ENCODE results near the gene LELP1. TPM values are rescaled to one million over a fixed set of nuclear protein-coding genes. Genes with fewer than 3 reads are reported as not detected.

Gene LELP1
- total RNA-seq, 1 donor from 2014 or later: not detected

Other genes with a start within 250 kb of the LELP1 start
- not detected in 2 replicates for gene SPRR4, start 232.8 kb upstream of the LELP1 start, total RNA-seq
- not detected in 2 replicates for gene SPRR1A, start 219.3 kb upstream of the LELP1 start, total RNA-seq
- not detected in 2 replicates for gene SPRR3, start 201.7 kb upstream of the LELP1 start, total RNA-seq
- gene SPRR1B, start 172.2 kb upstream of the LELP1 start, total RNA-seq: not detected in 2 replicates
- gene SPRR2D, start 162.3 kb upstream of the LELP1 start, total RNA-seq: not detected in 2 replicates
- not detected in 2 replicates for gene SPRR2A, start 145.9 kb upstream of the LELP1 start, total RNA-seq
- gene SPRR2B, start 131.8 kb upstream of the LELP1 start, total RNA-seq: not detected in 2 replicates
- gene SPRR2E, start 108.9 kb upstream of the LELP1 start, total RNA-seq: not detected in 2 replicates
- not detected in 2 replicates for gene SPRR2F, start 89.9 kb upstream of the LELP1 start, total RNA-seq
- not detected in 2 replicates for gene SPRR2G, start 52.5 kb upstream of the LELP1 start, total RNA-seq
- not detected in 2 replicates for gene PRR9, start 14.2 kb downstream of the LELP1 start, total RNA-seq
- not detected in 2 replicates for gene LORICRIN, start 56.3 kb downstream of the LELP1 start, total RNA-seq
- not detected in 2 replicates for gene PGLYRP3, start 109.5 kb downstream of the LELP1 start, total RNA-seq
- gene PGLYRP4, start 145.4 kb downstream of the LELP1 start, total RNA-seq: not detected in 2 replicates
- gene S100A9, start 154.4 kb downstream of the LELP1 start, total RNA-seq: not detected in 2 replicates
- not detected in 2 replicates for gene S100A12, start 172.2 kb downstream of the LELP1 start, total RNA-seq
- gene S100A8, start 187.6 kb downstream of the LELP1 start, total RNA-seq: not detected in 2 replicates
- not detected in 2 replicates for gene S100A7A, start 213.1 kb downstream of the LELP1 start, total RNA-seq

Measured in activated T-helper 2 cell treated with anti-CD3 and anti-CD28 coated beads, Interferon-gamma antibody, Interleukin-2, Interleukin-4, amounts not matched to agents 10 μg/mL and 5 μg/mL and 100 μg/mL, durations not matched to agents 14 hours and 24 hours and 36 hours (primary cell).